Epithelial cell of proximal tubule (primary cell): ENCODE results near the gene XRCC1. TPM values are rescaled to one million over a fixed set of nuclear protein-coding genes. Genes with fewer than 3 reads are reported as not detected.

Experiments used
- DNase-seq: peaks from one replicate; pipeline ENCODE4 v3.0.0-alpha.2; 2011; ENCODE audit warnings: low read depth
- H3K4me3 ChIP-seq: 2 replicates; pipeline ENCODE4 v1.5.1; 2011; ENCODE audit warnings: low read depth, mild to moderate bottlenecking, low read length
- total RNA-seq: library from RNA; depleted of rRNA; stranded (reverse); fragments of >200 nt; gene quantifications from 2 replicates; pipeline ENCODE4 v1.2.3, GENCODE V29; 2015
- TF ChIP-seq, protein P1 (sequence below): conservative IDR thresholded peaks from 2 replicates; pipeline ENCODE4 v1.5.1; 2012; ENCODE audit warnings: low read depth, mild to moderate bottlenecking, low read length

Gene XRCC1
- total RNA-seq, 1 donor from 2014 or later = 31.4 TPM

DNA sequence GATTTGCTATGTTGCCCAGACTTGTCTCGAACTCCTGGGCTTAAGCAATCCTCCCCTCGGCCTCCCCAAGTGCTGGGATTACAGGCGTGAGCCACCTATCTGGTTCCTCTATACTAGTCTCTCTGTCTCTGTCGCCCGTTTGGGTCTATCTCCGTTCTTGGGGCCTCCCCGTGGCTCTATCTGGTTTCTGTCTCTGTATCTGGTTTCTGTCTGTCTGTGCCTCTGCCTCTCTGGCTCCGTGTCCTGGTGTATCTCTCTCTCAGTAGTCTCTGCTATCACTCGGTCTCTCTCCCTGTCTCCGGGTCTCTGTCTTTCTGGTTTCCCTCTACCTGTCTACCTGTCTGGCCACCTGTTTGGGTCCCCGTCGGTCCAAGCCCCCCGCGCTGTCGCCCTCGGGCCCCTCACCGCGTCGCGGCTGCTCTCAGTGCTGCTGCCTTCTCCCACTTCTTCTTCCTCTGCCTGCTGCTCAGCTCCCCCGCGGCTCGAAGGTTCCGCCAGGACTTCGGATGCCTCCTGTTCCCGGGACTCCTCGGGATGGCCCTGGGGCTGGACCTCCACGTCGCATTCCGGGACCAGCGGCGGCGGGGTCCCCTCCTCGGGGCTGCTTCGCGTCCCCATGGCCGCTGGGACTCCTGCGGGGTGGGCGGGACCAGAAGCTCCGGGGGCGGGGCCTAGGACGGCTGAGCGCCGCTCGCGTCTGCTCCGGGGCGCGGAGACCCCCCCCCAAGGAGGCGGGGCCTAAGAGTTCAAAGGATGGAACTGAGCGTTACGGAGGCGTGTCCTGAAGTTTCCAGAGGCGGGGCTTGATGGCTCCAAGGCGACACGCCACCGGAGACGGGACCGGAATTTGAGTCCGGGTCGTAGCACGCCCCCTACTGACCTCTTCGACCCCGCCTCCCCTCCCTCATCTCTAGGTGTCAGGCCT is 71.6 kb downstream of the XRCC1 start:
- TF ChIP-seq, protein P1, sequence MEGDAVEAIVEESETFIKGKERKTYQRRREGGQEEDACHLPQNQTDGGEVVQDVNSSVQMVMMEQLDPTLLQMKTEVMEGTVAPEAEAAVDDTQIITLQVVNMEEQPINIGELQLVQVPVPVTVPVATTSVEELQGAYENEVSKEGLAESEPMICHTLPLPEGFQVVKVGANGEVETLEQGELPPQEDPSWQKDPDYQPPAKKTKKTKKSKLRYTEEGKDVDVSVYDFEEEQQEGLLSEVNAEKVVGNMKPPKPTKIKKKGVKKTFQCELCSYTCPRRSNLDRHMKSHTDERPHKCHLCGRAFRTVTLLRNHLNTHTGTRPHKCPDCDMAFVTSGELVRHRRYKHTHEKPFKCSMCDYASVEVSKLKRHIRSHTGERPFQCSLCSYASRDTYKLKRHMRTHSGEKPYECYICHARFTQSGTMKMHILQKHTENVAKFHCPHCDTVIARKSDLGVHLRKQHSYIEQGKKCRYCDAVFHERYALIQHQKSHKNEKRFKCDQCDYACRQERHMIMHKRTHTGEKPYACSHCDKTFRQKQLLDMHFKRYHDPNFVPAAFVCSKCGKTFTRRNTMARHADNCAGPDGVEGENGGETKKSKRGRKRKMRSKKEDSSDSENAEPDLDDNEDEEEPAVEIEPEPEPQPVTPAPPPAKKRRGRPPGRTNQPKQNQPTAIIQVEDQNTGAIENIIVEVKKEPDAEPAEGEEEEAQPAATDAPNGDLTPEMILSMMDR = no peak
- no peak for DNase-seq
- peak overlapping the region; percentile 90 for H3K4me3 ChIP-seq

DNA sequence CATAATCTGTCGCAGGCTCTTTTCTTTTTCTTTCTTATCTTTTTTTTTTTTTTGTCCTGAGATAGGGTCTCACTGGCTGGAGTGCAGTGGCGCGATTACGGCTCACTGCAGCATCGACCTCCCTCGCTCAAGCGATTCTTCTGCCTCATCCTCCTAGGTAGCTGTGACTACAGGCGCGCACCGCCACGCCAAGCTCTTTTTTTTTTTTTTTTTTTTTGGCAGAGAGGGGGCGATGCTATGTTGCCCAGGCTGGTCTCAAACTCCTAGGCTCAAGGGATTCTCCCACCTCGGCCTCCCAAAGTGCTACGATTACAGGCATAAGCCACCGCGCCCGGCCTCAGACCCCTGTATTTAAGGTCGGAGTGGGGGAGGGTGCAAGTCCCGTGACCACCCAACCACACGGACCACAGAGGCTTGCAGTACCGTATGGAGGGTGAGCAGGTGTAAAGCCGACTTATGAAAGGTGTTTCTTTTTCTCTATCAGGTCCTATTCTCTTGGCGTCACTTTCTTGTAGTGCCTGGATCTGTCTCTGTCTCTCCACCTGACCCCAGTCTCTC is 72.8 kb downstream of the XRCC1 start:
- no peak overlapping the region for H3K4me3 ChIP-seq
- no peak for DNase-seq
- TF ChIP-seq, protein P1 = no peak

DNA sequence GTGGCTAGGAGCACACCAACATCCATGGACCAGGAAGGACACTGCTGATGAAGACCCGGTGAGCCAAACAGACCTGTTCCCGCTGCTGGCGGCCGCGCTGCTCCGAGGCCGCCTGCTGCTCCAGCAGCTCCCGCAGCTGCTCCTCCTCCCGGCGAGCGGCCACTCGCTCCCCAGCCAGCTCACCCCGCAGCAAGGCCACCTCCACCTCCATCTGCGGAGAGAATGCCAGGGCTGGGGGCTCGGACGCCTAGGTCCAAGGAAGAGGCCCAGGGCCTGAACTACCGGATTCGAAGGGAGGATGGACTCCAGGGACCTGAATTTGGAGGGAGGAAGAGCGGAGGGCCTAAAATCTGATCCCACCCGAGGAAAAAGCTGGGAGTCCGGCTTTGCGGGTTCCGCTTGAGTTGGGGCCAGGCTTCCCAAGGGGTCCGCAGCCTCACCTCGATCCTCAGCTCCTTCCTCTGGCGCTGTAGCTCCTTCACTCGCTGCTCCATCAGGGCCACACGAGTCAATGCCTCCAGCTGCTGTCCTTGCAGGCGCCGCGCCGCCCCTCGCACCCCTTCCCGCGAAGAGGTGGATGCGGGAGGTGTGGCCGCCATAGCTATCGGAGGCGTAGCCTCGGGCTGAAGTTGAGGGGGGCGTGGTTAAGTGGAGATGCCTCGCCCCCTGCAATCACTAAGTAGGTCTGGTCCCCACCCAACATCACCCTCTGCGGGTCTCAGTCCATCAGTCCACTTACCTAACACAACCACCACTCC is 73.5 kb downstream of the XRCC1 start:
- DNase-seq = no peak
- TF ChIP-seq, protein P1 = no peak
- H3K4me3 ChIP-seq = no peak overlapping the region

DNA sequence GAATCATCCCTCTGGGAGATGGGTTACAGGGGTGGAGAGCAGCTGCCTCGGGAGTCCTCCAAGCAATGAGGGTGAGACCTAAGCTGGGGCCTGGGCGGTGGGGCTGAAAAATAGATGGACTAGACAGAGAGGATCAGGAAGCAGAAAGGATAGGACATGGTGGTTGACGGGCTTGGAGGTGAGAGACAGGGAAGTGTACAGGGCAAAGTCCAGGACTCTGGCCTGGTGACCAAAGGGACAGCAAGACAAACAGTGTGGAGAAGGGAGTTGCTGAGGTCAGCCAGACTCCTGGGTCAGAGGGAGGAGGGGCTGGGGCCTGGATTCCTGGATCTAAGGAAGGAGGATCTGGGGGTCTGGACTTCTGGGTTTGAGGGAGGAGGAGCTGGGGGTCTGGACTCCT is 76.3 kb downstream of the XRCC1 start:
- no peak for DNase-seq
- no peak overlapping the region for H3K4me3 ChIP-seq
- TF ChIP-seq, protein P1 = no peak

DNA sequence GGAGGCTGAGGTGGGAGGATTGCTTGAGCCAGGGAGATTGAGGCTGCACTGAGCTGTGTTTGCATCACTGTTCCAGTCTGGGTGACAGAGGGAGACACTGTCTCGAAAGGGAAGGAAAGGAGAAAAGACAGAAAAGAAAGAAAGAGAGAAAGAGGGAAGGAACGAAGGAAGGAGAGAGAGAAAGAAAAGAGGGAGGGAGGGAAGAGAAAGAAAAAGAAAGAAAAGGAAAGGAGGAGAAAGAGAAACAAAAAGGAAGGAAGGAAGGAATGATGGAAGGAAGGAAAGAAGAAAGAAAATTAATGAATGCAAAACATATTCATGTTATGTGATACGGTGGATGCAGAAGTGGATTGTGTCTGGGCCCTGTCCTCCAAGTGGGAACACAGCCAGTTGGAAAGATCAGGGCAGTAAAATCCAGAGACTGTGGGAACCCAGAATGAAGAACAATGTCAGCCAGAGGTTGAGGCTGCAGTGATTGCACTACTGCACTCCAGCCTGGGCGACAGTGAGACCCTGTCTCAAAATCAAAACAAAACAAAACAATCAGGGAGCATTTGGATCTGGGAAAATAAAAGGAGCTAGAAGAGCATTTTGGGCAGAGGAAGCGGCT is 77.0 kb downstream of the XRCC1 start:
- DNase-seq = no peak
- H3K4me3 ChIP-seq = no peak overlapping the region
- TF ChIP-seq, protein P1 = no peak

DNA sequence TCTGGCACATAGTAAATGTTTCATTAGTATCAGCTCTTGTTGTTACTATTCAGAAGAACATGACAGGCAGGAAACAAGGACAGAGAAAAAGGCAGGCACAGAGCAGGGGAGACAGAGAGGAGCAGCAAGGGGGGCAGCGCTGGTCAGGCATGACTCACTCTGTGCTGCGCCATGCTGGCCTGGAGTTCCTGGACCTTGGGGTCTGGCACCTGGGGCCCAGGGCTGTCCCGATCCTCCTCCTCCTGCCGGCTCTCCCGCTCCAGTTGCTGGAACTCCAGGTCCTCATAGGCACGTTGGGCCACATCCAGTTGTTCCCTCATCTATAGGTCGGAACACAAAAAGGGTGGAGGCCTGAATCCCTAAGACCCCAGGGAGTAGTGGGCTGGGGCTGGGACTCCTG is 78.4 kb downstream of the XRCC1 start:
- DNase-seq = no peak
- TF ChIP-seq, protein P1 = no peak
- no peak overlapping the region for H3K4me3 ChIP-seq
